Stimulated activated CD8-positive, alpha-beta memory T cell treated with anti-CD3 and anti-CD28 coated beads, Interleukin-2, amount 100 ng/mL, for 48 hours (primary cell): ENCODE measurements around the gene CLIC3.

Experiments
- DNase-seq, 2 donors: peaks; one replicate each; pipeline ENCODE4 v3.0.0-alpha.2; 2020; ENCODE audit warnings: low read depth in 2 of 2

CLIC3 gene

GRCh38 chr9:136951541-136952320, 44.6 kb downstream of the CLIC3 start, which contains the start of gene LCN12:
LCN12 (plus strand) TSS chr9:136952273; CDS start chr9:136952328, 55 bp downstream.
- no peak for DNase-seq

- no peak for DNase-seq
These were observed 45.6 kb downstream of the CLIC3 start for GRCh38 chr9:136950656-136951276.

GRCh38 chr9:136949817-136950655, 46.3 kb downstream of the CLIC3 start:
- DNase-seq: peak; percentile 90 to 96

- DNase-seq: no peak
These were observed 47.0 kb downstream of the CLIC3 start for GRCh38 chr9:136949239-136949816.

GRCh38 chr9:136947955-136948510, 48.3 kb downstream of the CLIC3 start:
- DNase-seq: no peak

GRCh38 chr9:136947028-136947891, 49.1 kb downstream of the CLIC3 start:
- no peak for DNase-seq

GRCh38 chr9:136946228-136947027, 49.9 kb downstream of the CLIC3 start:
- DNase-seq: no peak

- no peak for DNase-seq
These were observed 50.8 kb downstream of the CLIC3 start for GRCh38 chr9:136945333-136946227.
